ENCODE results near the gene EHMT2.
A peak's percentile ranks its signal among the peaks of the same experiment; 100 is the strongest.
"Not testable (repeated sequence)": the region's sequence is repeated elsewhere in the genome, so short reads cannot be mapped to it uniquely, and the experiment has no call there.

Gene EHMT2

GRCh38 chr6:31858707-31859106 is 38.8 kb downstream of the EHMT2 start:
- no peaks in the 10 kb centered on the region for H3K9me3 Mint-ChIP-seq (ENCODE audit: low read depth)
- H3K36me3 Mint-ChIP-seq: peaks cover 2% of the 10 kb centered on the region
- no peak overlapping the region for H3K4me3 Mint-ChIP-seq
- peaks cover 20% of the 10 kb centered on the region for H3K4me1 Mint-ChIP-seq (ENCODE audit: low read depth)
- no peak overlapping the region for H3K27ac Mint-ChIP-seq
- no peaks in the 10 kb centered on the region for H3K27me3 Mint-ChIP-seq

GRCh38 chr6:31857774-31858173 is 39.7 kb downstream of the EHMT2 start:
- H3K4me1 Mint-ChIP-seq (ENCODE audit: low read depth): peaks cover 16% of the 10 kb centered on the region
- not testable (repeated sequence) for H3K4me3 Mint-ChIP-seq; H3K27ac Mint-ChIP-seq; H3K9me3 Mint-ChIP-seq (ENCODE audit: low read depth); H3K36me3 Mint-ChIP-seq; H3K27me3 Mint-ChIP-seq

- H3K9me3 Mint-ChIP-seq (ENCODE audit: low read depth); H3K27me3 Mint-ChIP-seq; H3K27ac Mint-ChIP-seq; H3K4me1 Mint-ChIP-seq (ENCODE audit: low read depth); H3K36me3 Mint-ChIP-seq; H3K4me3 Mint-ChIP-seq: not testable (repeated sequence)
Measured at GRCh38 chr6:31851980-31852718, 45.3 kb downstream of the EHMT2 start.

- H3K4me1 Mint-ChIP-seq (ENCODE audit: low read depth): no peaks in the 10 kb centered on the region
- no peak overlapping the region for H3K4me3 Mint-ChIP-seq
- H3K27me3 Mint-ChIP-seq: no peaks in the 10 kb centered on the region
- H3K36me3 Mint-ChIP-seq: no peaks in the 10 kb centered on the region
- H3K27ac Mint-ChIP-seq: no peak overlapping the region
- no peaks in the 10 kb centered on the region for H3K9me3 Mint-ChIP-seq (ENCODE audit: low read depth)
Measured at GRCh38 chr6:31851485-31851832, 46.0 kb downstream of the EHMT2 start.

- Mint-ChIP-seq H3K36me3 (no peaks in the 10 kb centered on the region), H3K4me1 (ENCODE audit: low read depth) (no peaks in the 10 kb centered on the region), H3K9me3 (ENCODE audit: low read depth) (no peaks in the 10 kb centered on the region), H3K27ac (no peak overlapping the region), H3K27me3 (no peaks in the 10 kb centered on the region), H3K4me3 (no peak overlapping the region)
Measured at GRCh38 chr6:31850765-31851484, 46.6 kb downstream of the EHMT2 start.

GRCh38 chr6:31847276-31847978 is 50.1 kb downstream of the EHMT2 start:
- no peak overlapping the region for H3K4me3 Mint-ChIP-seq
- H3K4me1 Mint-ChIP-seq (ENCODE audit: low read depth): no peaks in the 10 kb centered on the region
- no peaks in the 10 kb centered on the region for H3K9me3 Mint-ChIP-seq (ENCODE audit: low read depth)
- no peak overlapping the region for H3K27ac Mint-ChIP-seq
- no peaks in the 10 kb centered on the region for H3K36me3 Mint-ChIP-seq
- no peaks in the 10 kb centered on the region for H3K27me3 Mint-ChIP-seq

GRCh38 chr6:31844507-31844906 is 53.0 kb downstream of the EHMT2 start:
- H3K4me1 Mint-ChIP-seq (ENCODE audit: low read depth): peaks cover 2% of the 10 kb centered on the region
- no peak overlapping the region for H3K4me3 Mint-ChIP-seq
- H3K27ac Mint-ChIP-seq: no peak overlapping the region
- H3K27me3 Mint-ChIP-seq: no peaks in the 10 kb centered on the region
- H3K9me3 Mint-ChIP-seq (ENCODE audit: low read depth): no peaks in the 10 kb centered on the region
- H3K36me3 Mint-ChIP-seq: peaks cover 3% of the 10 kb centered on the region

- no peaks in the 10 kb centered on the region for H3K9me3 Mint-ChIP-seq (ENCODE audit: low read depth)
- no peak overlapping the region for H3K27ac Mint-ChIP-seq
- H3K36me3 Mint-ChIP-seq: peaks cover 14% of the 10 kb centered on the region
- H3K4me3 Mint-ChIP-seq: no peak overlapping the region
- no peaks in the 10 kb centered on the region for H3K27me3 Mint-ChIP-seq
- H3K4me1 Mint-ChIP-seq (ENCODE audit: low read depth): peaks cover 15% of the 10 kb centered on the region
Measured at GRCh38 chr6:31842053-31842452, 55.4 kb downstream of the EHMT2 start.

GRCh38 chr6:31839779-31840126 is 57.7 kb downstream of the EHMT2 start:
- not testable (repeated sequence) for H3K9me3 Mint-ChIP-seq (ENCODE audit: low read depth); H3K27me3 Mint-ChIP-seq
- Mint-ChIP-seq H3K36me3 (peaks cover 31% of the 10 kb centered on the region), H3K27ac (peak overlapping the region; percentile 77), H3K4me3 (peak overlapping the region; percentile 92), H3K4me1 (ENCODE audit: low read depth) (peaks cover 19% of the 10 kb centered on the region)

GRCh38 chr6:31838968-31839367 is 58.5 kb downstream of the EHMT2 start:
- Mint-ChIP-seq H3K27me3 (no peaks in the 10 kb centered on the region), H3K4me1 (ENCODE audit: low read depth) (peaks cover 19% of the 10 kb centered on the region), H3K9me3 (ENCODE audit: low read depth) (no peaks in the 10 kb centered on the region), H3K27ac (peak overlapping the region; percentile 77), H3K4me3 (peak overlapping the region; percentile 92), H3K36me3 (peaks cover 31% of the 10 kb centered on the region)

- Mint-ChIP-seq H3K36me3 (peaks cover 31% of the 10 kb centered on the region), H3K27ac (peak overlapping the region; percentile 99), H3K4me1 (ENCODE audit: low read depth) (peaks cover 21% of the 10 kb centered on the region)
Measured at GRCh38 chr6:31838114-31838553, 59.4 kb downstream of the EHMT2 start.

GRCh38 chr6:31837369-31838113 is 60.0 kb downstream of the EHMT2 start:
- peak overlapping the region; percentile 92 for H3K4me3 Mint-ChIP-seq
- H3K27me3 Mint-ChIP-seq: no peaks in the 10 kb centered on the region
- H3K4me1 Mint-ChIP-seq (ENCODE audit: low read depth): peaks cover 23% of the 10 kb centered on the region
- no peaks in the 10 kb centered on the region for H3K9me3 Mint-ChIP-seq (ENCODE audit: low read depth)
- H3K36me3 Mint-ChIP-seq: peaks cover 31% of the 10 kb centered on the region
- H3K27ac Mint-ChIP-seq: peak overlapping the region; percentile 99

More at GRCh38 chr6:31838114-31838553, 59.4 kb downstream of the EHMT2 start:
- not testable (repeated sequence) for H3K9me3 Mint-ChIP-seq (ENCODE audit: low read depth); H3K27me3 Mint-ChIP-seq
- H3K4me3 Mint-ChIP-seq: peak overlapping the region; percentile 92

GRCh38 chr6:31836474-31837368 is 60.8 kb downstream of the EHMT2 start:
- Mint-ChIP-seq H3K4me3 (peak overlapping the region; percentile 92), H3K27ac (peak overlapping the region; percentile 99), H3K36me3 (peaks cover 31% of the 10 kb centered on the region), H3K4me1 (ENCODE audit: low read depth) (peaks cover 23% of the 10 kb centered on the region), H3K9me3 (ENCODE audit: low read depth) (no peaks in the 10 kb centered on the region), H3K27me3 (no peaks in the 10 kb centered on the region)

- Mint-ChIP-seq H3K4me1 (ENCODE audit: low read depth) (peaks cover 23% of the 10 kb centered on the region), H3K36me3 (peaks cover 31% of the 10 kb centered on the region), H3K27me3 (no peaks in the 10 kb centered on the region), H3K9me3 (ENCODE audit: low read depth) (no peaks in the 10 kb centered on the region), H3K4me3 (peak overlapping the region; percentile 92), H3K27ac (peak overlapping the region; percentile 99)
Measured at GRCh38 chr6:31836047-31836473, 61.4 kb downstream of the EHMT2 start.
